ENCODE measurements around the gene TMBIM1.
A peak's percentile ranks its signal among the peaks of the same experiment; 100 is the strongest.
"Not testable (repeated sequence)": the region's sequence is repeated elsewhere in the genome, so short reads cannot be mapped to it uniquely, and the experiment has no call there.

The TMBIM1 gene

DNA sequence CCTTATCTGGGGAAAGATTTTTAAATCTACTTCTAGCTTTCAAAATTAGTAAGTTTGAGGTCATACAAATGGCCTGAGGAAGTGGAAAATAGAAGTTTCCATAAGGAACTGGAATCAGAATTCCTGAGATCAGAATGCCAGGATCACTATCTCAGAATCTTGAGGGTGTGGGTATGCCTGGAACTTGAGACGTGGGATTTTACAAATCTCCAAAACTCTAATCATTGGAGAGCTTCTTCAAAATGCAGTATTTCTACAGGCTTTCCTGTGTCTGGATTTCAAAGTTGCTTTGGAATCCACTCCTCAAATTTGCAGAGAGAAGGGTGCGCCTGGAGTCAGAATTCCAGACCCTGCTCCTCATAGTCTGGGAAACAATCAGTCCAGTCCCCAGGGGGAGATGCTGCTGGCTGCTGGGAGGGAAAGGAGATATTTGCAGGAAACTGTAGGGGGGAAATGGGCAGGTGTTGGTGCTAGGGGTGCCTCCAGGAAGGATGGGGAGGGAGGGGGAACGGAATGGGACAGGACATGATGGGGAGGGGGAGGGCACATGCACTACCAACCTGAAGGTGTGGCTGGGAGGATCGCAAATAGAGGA is 33.4 kb upstream of the TMBIM1 start:
- Mint-ChIP-seq H3K36me3 (no peaks in the 10 kb centered on the region), H3K9me3 (no peaks in the 10 kb centered on the region), H3K4me1 (peaks cover 39% of the 10 kb centered on the region), H3K4me3 (no peak overlapping the region), H3K27me3 (peaks cover 46% of the 10 kb centered on the region), H3K27ac (no peak overlapping the region)
- CTCF ChIA-PET: interaction anchor here (1.0 kb wide), 1 partner anchor 9 kb away, joined by 3 read pairs; no protein-coding TSS in a partner anchor
- DNase-seq: no peak

DNA sequence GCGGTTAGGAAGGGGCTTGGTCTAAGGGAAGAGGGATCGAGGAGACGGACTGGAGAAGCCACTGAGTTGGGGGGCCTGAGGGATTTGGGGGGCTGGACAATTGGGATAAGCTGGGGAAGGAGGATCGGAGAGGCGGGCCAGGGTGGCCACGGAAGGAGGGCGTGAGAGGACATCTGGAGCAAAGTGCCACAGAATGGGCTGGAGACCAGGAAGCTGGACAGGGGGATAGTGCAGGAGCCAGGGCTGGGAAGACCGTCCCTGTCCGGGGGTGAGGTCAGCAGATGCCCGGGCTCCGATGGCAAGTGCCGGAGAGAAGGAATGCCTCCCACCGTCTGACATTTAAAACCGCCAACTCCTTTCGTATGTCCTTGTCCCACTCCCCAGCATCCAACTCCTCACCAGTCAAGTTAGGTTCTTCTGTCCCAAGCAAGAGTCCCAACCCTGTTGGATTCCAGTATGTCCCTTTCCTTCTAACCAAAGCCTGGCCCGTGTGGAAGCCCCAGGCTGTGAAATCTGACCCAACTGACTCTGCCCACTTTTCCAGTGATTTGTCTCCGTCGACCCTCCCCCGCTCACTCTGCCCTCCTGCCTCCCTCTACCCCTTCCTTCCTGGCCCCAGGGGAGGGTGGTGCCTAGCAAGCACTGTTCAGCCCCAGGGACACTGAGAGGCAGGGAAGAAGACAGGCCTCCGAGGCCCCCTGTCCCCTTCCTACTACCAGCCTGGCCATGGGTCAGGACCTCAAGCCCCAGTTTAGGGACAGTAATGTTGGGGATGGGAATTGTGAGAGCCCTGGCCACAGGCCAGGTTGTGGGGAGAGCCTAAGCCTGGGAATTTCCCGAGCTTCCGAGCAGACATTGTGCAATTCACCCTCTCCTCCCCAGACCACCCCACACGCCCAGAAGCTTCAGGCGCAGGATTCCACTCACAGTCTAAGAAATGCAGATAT is 31.5 kb upstream of the TMBIM1 start:
- Mint-ChIP-seq H3K36me3 (no peaks in the 10 kb centered on the region), H3K4me3 (peak overlapping the region; percentile 67), H3K9me3 (no peaks in the 10 kb centered on the region), H3K27me3 (peaks cover 35% of the 10 kb centered on the region), H3K4me1 (peaks cover 40% of the 10 kb centered on the region), H3K27ac (no peak overlapping the region)
- no peak for DNase-seq
- CTCF ChIA-PET: interaction anchor here (2.6 kb wide), 1 partner anchor 22 kb away, joined by 10 read pairs; no protein-coding TSS in a partner anchor

DNA sequence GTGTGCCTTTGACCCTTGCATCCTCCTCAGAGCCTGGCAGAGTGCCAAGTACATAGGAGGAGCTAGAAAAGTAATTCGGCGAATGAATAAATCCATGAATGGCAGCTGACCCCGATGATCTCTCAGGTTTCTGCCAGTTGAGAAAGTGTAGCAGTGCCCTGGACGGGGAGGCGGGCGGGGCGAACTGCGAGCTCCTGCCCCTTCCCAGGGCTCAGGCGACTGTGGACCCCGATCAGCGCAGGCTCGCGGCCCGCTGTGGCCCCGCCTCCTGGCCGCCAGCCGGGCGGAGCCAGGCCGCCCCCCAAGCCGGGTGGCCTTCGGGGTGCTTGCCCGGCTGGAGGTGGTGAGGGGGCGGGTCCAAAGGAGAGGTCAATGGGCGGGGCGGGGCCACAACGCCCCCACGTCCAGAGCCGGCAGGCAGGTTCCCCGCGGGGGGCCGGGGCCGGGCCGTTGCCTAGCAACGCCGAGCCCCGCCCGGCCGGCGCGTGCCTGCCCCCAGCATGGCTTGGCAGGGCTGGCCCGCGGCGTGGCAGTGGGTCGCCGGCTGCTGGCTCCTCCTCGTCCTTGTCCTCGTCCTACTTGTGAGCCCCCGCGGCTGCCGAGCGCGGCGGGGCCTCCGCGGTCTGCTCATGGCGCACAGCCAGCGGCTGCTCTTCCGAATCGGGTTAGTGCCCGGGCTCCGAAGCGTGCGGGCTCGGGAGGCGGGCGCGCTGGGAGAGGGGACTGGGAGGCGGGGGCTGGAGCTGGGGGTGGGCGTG is 30.6 kb upstream of the TMBIM1 start:
- Mint-ChIP-seq H3K27me3 (peaks cover 35% of the 10 kb centered on the region), H3K9me3 (no peaks in the 10 kb centered on the region), H3K4me1 (peaks cover 44% of the 10 kb centered on the region), H3K4me3 (peak overlapping the region; percentile 70), H3K27ac (no peak overlapping the region), H3K36me3 (no peaks in the 10 kb centered on the region)
- peak; percentile 67 for DNase-seq
- CTCF ChIA-PET: interaction anchor here (2.6 kb wide), 1 partner anchor 21 kb away, joined by 10 read pairs; no protein-coding TSS in a partner anchor

DNA sequence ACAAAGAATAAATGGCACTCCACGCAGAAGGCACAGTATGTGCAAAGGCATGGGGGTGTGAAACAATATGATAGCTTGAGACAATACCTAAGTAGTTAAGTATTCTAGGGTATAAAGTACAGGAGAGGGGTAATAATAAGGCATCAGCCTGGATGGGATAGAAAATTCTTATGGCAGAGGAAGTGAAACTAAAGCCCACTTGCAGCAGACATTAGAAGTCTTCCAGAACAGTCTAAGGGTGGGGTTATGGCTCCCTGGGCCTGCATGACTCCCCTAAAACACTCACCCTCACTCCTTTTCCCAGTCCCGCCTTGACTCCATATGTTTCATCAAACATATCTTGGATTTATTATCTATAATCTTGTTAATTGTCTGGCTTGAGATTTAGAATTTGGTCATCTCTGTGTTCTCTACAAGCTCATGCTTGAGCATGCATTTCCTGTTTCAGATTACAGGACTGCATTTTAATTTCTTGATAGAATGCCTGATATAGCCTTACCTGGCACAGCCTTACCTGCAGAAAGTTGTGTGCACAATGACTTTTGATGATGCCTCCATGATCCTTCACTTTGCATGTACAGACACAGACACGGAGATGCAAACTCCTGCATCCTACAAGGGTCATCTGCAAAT is 28.5 kb upstream of the TMBIM1 start:
- no peak overlapping the region for H3K4me3 Mint-ChIP-seq
- no peak for DNase-seq
- peaks cover 51% of the 10 kb centered on the region for H3K4me1 Mint-ChIP-seq
- H3K36me3 Mint-ChIP-seq: peaks cover 8% of the 10 kb centered on the region
- peaks cover 31% of the 10 kb centered on the region for H3K27me3 Mint-ChIP-seq
- H3K27ac Mint-ChIP-seq: no peak overlapping the region
- CTCF ChIA-PET: interaction anchor here (1.8 kb wide), 1 partner anchor 19 kb away, joined by 6 read pairs; no protein-coding TSS in a partner anchor
- H3K9me3 Mint-ChIP-seq: no peaks in the 10 kb centered on the region

GRCh38 chr2:218319813-218320365 is 27.6 kb upstream of the TMBIM1 start:
- Mint-ChIP-seq H3K27ac (no peak overlapping the region), H3K36me3 (peaks cover 8% of the 10 kb centered on the region), H3K9me3 (no peaks in the 10 kb centered on the region), H3K27me3 (peaks cover 24% of the 10 kb centered on the region), H3K4me1 (peaks cover 55% of the 10 kb centered on the region), H3K4me3 (no peak overlapping the region)
- DNase-seq: no peak
- CTCF ChIA-PET: interaction anchor here (1.8 kb wide), 1 partner anchor 18 kb away, joined by 6 read pairs; no protein-coding TSS in a partner anchor

- no peak overlapping the region for H3K27ac Mint-ChIP-seq
- no peak overlapping the region for H3K4me3 Mint-ChIP-seq
Observed at GRCh38 chr2:218318241-218318640, 25.9 kb upstream of the TMBIM1 start.

GRCh38 chr2:218317835-218318234 is 25.5 kb upstream of the TMBIM1 start:
- H3K9me3 Mint-ChIP-seq: no peaks in the 10 kb centered on the region
- H3K4me1 Mint-ChIP-seq: peaks cover 45% of the 10 kb centered on the region
- DNase-seq: no peak
- peaks cover 10% of the 10 kb centered on the region for H3K27me3 Mint-ChIP-seq
- peaks cover 8% of the 10 kb centered on the region for H3K36me3 Mint-ChIP-seq
- CTCF ChIA-PET: no interaction called here
- H3K27ac Mint-ChIP-seq: no peak overlapping the region
- H3K4me3 Mint-ChIP-seq: no peak overlapping the region

More at GRCh38 chr2:218318241-218318640, 25.9 kb upstream of the TMBIM1 start:
- Mint-ChIP-seq H3K4me1 (peaks cover 45% of the 10 kb centered on the region), H3K27me3 (peaks cover 12% of the 10 kb centered on the region), H3K36me3 (peaks cover 8% of the 10 kb centered on the region), H3K9me3 (no peaks in the 10 kb centered on the region)
- CTCF ChIA-PET: no interaction called here
- DNase-seq: no peak

DNA sequence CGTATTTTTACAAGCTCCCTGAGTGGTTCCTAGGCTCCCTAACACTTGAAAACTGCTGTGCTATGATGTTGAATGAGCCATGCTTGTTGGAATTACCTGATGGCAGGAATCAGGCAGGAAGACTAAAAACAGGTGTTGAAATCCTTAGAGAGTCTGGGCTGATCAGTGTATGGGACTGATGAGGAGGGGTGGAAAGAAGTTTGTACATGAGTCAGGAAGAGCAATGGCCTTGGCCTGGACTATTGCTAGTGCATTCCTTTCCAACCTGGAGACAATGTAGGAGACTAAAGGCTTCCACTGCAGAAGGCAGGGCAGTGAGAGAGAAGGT is 25.0 kb upstream of the TMBIM1 start:
- DNase-seq: no peak
- Mint-ChIP-seq H3K4me3 (no peak overlapping the region), H3K27ac (peak overlapping the region; percentile 93), H3K4me1 (peaks cover 40% of the 10 kb centered on the region), H3K27me3 (peaks cover 5% of the 10 kb centered on the region), H3K36me3 (peaks cover 8% of the 10 kb centered on the region), H3K9me3 (no peaks in the 10 kb centered on the region)
- CTCF ChIA-PET: interaction anchor here (0.7 to 1.0 kb wide), 2 partner anchors 9 to 40 kb away, joined by 3 read pairs; no protein-coding TSS in a partner anchor

DNA sequence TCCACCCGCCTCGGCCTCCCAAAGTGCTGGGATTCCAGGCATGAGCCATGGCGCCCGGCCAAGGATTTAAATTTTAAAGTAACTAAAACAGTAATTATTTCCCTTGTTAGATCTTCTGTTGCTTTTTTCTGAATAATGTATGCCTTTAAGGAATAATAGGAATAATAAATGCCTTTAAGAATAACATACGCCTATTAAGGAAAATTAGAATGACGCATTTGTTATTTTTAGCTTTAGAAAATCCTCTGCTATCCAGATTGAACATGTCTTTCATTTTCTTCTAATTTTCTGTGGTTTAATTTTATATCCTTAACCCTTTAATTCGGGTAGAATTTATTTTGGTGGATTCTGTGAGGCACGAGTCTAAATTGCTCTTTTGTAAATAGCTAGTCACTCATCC is 23.1 kb upstream of the TMBIM1 start:
- CTCF ChIA-PET: interaction anchor here (2.7 kb wide), 1 partner anchor 14 kb away, joined by 9 read pairs; no protein-coding TSS in a partner anchor

GRCh38 chr2:218314764-218315163 is 22.5 kb upstream of the TMBIM1 start:
- CTCF ChIA-PET: interaction anchor here (2.7 kb wide), 1 partner anchor 13 kb away, joined by 9 read pairs; no protein-coding TSS in a partner anchor
- peaks cover 31% of the 10 kb centered on the region for H3K4me1 Mint-ChIP-seq

More for the DNA sequence above, 23.1 kb upstream of the TMBIM1 start:
- peaks cover 8% of the 10 kb centered on the region for H3K36me3 Mint-ChIP-seq
- DNase-seq: no peak
- H3K4me1 Mint-ChIP-seq: peaks cover 31% of the 10 kb centered on the region
- no peak overlapping the region for H3K27ac Mint-ChIP-seq
- no peak overlapping the region for H3K4me3 Mint-ChIP-seq
- no peaks in the 10 kb centered on the region for H3K9me3 Mint-ChIP-seq
- H3K27me3 Mint-ChIP-seq: no peaks in the 10 kb centered on the region

GRCh38 chr2:218313356-218313755 is 21.1 kb upstream of the TMBIM1 start:
- peaks cover 9% of the 10 kb centered on the region for H3K27me3 Mint-ChIP-seq
- H3K9me3 Mint-ChIP-seq: no peaks in the 10 kb centered on the region
- H3K27ac Mint-ChIP-seq: no peak overlapping the region
- no peak overlapping the region for H3K4me3 Mint-ChIP-seq
- peaks cover 8% of the 10 kb centered on the region for H3K36me3 Mint-ChIP-seq
- DNase-seq: no peak
- peaks cover 31% of the 10 kb centered on the region for H3K4me1 Mint-ChIP-seq
- CTCF ChIA-PET: no interaction called here

More at GRCh38 chr2:218314764-218315163, 22.5 kb upstream of the TMBIM1 start:
- not testable (repeated sequence) for H3K27me3 Mint-ChIP-seq, H3K36me3 Mint-ChIP-seq, H3K4me3 Mint-ChIP-seq, H3K27ac Mint-ChIP-seq, DNase-seq, H3K9me3 Mint-ChIP-seq

DNA sequence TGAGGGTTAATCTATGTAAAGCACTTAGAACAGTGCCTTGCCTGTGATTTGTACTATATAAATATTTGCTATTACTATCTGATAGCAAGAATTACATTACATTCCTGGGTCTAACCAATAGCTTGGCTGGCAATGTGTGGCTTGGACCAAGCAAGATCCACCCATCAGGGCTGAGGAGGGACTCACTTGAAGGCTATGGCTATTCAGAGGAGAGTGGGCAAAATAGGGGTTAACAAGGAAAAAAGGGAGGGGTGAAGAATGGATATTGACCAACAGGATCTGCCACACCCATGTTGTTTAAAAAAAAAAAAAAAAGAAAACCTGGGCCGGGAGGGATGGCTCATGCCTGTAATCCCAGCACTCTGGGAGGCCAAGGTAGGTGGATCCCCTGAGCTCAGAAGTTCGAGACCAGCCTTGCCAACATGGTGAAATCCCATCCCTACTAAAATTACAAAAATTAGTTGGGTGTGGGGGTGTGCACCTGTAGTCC is 20.0 kb upstream of the TMBIM1 start:
- Mint-ChIP-seq H3K27ac (peak overlapping the region; percentile 68), H3K27me3 (peaks cover 14% of the 10 kb centered on the region), H3K4me3 (no peak overlapping the region), H3K4me1 (peaks cover 29% of the 10 kb centered on the region), H3K36me3 (peaks cover 6% of the 10 kb centered on the region), H3K9me3 (no peaks in the 10 kb centered on the region)
- CTCF ChIA-PET: no interaction called here
- no peak for DNase-seq

DNA sequence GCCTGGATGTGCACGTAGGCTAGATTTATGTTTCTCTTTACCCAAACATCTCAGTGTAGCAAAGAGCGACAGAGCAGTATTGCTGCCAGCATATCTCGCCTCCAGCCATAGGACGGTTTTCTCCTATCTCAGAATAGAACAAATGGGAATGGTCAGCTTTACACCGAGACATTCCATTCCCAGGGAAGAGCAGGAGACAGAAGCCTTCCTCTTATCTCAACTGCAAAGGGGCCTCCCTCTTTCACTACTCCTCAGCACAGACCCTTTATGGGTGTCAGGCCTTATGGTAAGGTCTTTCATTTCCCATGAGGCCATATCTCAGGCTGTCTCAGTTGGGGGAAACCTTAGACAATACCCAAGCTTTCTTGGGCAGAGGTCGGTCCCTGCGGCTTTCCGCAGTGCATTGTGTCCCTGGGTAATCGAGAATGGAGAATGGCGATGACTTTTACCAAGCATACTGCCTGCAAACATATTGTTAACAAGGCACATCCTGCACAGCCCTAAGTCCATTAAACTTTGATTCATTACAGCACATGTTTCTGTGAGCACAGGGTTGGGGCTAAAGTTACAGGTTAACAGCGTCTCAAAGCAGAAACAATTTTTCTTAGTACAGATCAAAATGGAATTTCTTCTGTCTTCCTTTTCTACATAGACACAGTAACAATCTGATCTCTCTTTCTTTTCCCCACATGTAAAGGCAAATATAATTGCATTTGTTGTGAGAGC is 19.4 kb upstream of the TMBIM1 start:
- H3K9me3 Mint-ChIP-seq, H3K4me3 Mint-ChIP-seq, DNase-seq, CTCF ChIA-PET, H3K36me3 Mint-ChIP-seq, H3K27ac Mint-ChIP-seq: not testable (repeated sequence)
- peaks cover 14% of the 10 kb centered on the region for H3K27me3 Mint-ChIP-seq
- peaks cover 22% of the 10 kb centered on the region for H3K4me1 Mint-ChIP-seq

Measured in activated naive CD4-positive, alpha-beta T cell treated with anti-CD3 and anti-CD28 coated beads, Interleukin-2, amount 10 ng/mL, durations not matched to agents 7 days and 5 days (primary cell).